Iris pigment epithelial cell (primary cell): Measurements from ENCODE around the gene UBE2C.
A peak's percentile ranks its signal among the peaks of the same experiment; 100 is the strongest.

Experiments used
- DNase-seq: peaks from one replicate; pipeline ENCODE4 v3.0.0-alpha.2; 2011; ENCODE audit warnings: low read depth

UBE2C gene

GRCh38 chr20:45859916-45860315 lies 47.5 kb downstream of the UBE2C start:
- DNase-seq, result no peak

DNA sequence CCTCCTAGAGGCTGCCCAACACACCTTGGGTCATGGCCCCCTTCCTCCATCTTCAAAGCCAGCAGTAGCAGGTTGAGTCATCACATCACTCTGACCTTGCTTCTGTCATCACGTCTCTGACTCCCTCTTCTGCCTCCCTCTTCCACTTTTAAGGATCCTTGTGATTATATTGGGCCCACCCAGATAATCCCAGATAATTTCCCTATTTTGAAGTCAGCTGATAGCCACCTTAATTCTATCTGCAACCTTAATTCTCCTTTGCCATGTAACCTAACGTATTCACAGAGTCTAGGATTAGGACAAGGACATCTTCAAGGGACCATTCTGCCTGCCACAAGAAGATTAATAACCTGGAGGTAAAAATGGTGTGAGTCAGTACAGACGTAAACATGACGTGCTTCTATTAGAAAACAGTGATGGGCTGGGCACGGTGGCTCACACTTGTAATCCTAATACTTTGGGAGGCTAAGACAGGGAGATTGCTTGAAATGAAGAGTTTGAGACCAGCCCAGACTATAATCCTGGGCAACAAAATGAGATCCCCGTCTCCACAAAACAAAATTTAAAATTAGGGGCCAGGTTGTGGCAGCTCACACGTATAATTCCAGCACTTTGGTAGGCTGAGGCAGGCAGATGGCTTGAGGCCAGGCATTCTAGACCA lies 48.2 kb downstream of the UBE2C start:
- DNase-seq, result peak; percentile 42

GRCh38 chr20:45861221-45862075 lies 49.0 kb downstream of the UBE2C start:
- DNase-seq, result no peak

GRCh38 chr20:45863543-45864470 lies 51.4 kb downstream of the UBE2C start:
- no peak for DNase-seq

- DNase-seq, result no peak
Measured at GRCh38 chr20:45866454-45866853, 54.0 kb downstream of the UBE2C start.
